ENCODE data around the gene TSPAN16. TPM values are rescaled to one million over a fixed set of nuclear protein-coding genes. Genes with fewer than 3 reads are reported as not detected.

The TSPAN16 gene
- total RNA-seq, 1 experiment from 2014 or later: not detected

DNA sequence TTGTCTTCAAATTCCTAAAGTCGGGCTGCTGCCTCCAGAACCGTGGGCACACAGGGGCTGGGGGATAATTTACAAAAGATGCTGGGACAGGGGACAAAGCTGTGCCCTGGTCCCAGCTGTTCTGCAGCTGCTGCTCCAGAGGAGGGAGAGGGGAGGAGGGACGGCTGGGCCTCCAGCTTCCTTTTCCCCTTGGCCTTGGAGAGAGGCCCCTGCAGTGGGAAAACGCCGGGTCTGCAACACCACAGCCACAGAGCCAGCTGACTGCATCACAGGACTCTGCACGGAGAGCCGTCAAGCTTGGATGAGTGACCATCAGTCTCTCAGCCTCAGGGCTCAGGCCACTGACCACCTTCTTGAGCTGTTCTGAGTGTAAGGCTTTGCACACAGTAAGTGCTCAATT, 39.8 kb upstream of the TSPAN16 start:
- no peak overlapping the region; the same call in 1 of the 2 replicates for H3K14ac ChIP-seq (ENCODE audit: insufficient read depth, low read length)
- H2BK120ac ChIP-seq (ENCODE audit: low read depth, low read length, poor library complexity, severe bottlenecking): no peak overlapping the region
- no peak overlapping the region for H3K18ac ChIP-seq (ENCODE audit: insufficient read length, low read depth, low read length)
- DNase-seq: no peak
- no peak overlapping the region for H3K27ac ChIP-seq (ENCODE audit: insufficient read length, low read depth, low read length)
- peak overlapping the region; percentile 41; the same call in 1 of the 2 replicates for H2BK15ac ChIP-seq (ENCODE audit: low read depth, low read length)
- no peak overlapping the region for H3K9ac ChIP-seq (ENCODE audit: extremely low read depth, insufficient read length, low read length)
- H2BK20ac ChIP-seq (ENCODE audit: low read depth, low read length, poor library complexity, severe bottlenecking): no peak overlapping the region
- Mint-ChIP-seq H3K4me3 (no peak overlapping the region; a peak in 1 of 5 replicates), H3K27ac (peak overlapping the region in 1 of 3 experiments; percentile 80; a peak in 1 of 7 replicates), H3K9me3 (no peaks in the 10 kb centered on the region), H3K36me3 (ENCODE audit: insufficient read depth in 1 of 3, low read depth in 3 of 3) (peaks cover 2 to 17% (median 15%) of the 10 kb centered on the region in 3 experiments; a peak in 6 of 7 replicates), H3K4me1 (peaks cover 2 to 13% of the 10 kb centered on the region in 2 experiments; a peak in 2 of 4 replicates), H3K27me3 (ENCODE audit: low read depth) (no peaks in the 10 kb centered on the region)
- H2AFZ ChIP-seq (ENCODE audit: low read length): no peak overlapping the region
- no peaks in the 10 kb centered on the region for H3K79me1 ChIP-seq (ENCODE audit: insufficient read depth, low read depth, low read length, poor library complexity, severe bottlenecking)
- H3K9me3 ChIP-seq (ENCODE audit: control insufficient read depth, low read depth, low read length): no peaks in the 10 kb centered on the region
- no peaks in the 10 kb centered on the region for H3K27me3 ChIP-seq (ENCODE audit: insufficient read depth, low read length)
- H3T11ph ChIP-seq (ENCODE audit: low read length): no peak overlapping the region
- no peak overlapping the region for H3K56ac ChIP-seq (ENCODE audit: insufficient read length, low read depth, low read length)
- no peak overlapping the region for H3K4me2 ChIP-seq (ENCODE audit: insufficient read depth, insufficient read length, low read length)
- no peak overlapping the region for H2BK5ac ChIP-seq (ENCODE audit: insufficient read length, low read length)
- no peaks in the 10 kb centered on the region for H3K23me2 ChIP-seq (ENCODE audit: insufficient read length, low read depth, low read length, poor library complexity, severe bottlenecking)
- H4K5ac ChIP-seq (ENCODE audit: insufficient read length, low read depth, low read length): no peak overlapping the region
- no peak overlapping the region for H4K91ac ChIP-seq (ENCODE audit: insufficient read length, low read depth, low read length)
- WGBS (ENCODE audit: extremely low coverage, insufficient read length, low lambda C conversion rate): no CpG with 5 or more reads among the region's 7 CpGs
- no peak for TF ChIP-seq CTCF (conservative IDR thresholded peaks at IDR 0.05)
- no peak overlapping the region for H2BK12ac ChIP-seq (ENCODE audit: insufficient read length, low read depth, low read length)
- H2AK5ac ChIP-seq (ENCODE audit: insufficient read length, low read length): no peak overlapping the region
- H3K23ac ChIP-seq (ENCODE audit: insufficient read length, low read depth, low read length): no peak overlapping the region
- H4K20me1 ChIP-seq (ENCODE audit: control insufficient read depth, insufficient read depth, insufficient read length): peaks cover 3% of the 10 kb centered on the region
- H3K4ac ChIP-seq (ENCODE audit: low read depth, low read length): no peak overlapping the region
- no peak overlapping the region for H4K8ac ChIP-seq (replicated peaks; ENCODE audit: insufficient read length, low read depth, low read length)
- H3K4me1 ChIP-seq (ENCODE audit: insufficient read depth, low read length): no peaks in the 10 kb centered on the region
- peaks cover 2% of the 10 kb centered on the region; the same call in 1 of the 2 replicates for H3K79me2 ChIP-seq (ENCODE audit: insufficient read depth, low read length)

All from H9 (cell line).